ENCODE data around the gene TEAD3. TPM values are rescaled to one million over a fixed set of nuclear protein-coding genes. Genes with fewer than 3 reads are reported as not detected.

The TEAD3 gene
- total RNA-seq, 1 donor from 2014 or later, result 75.5 TPM

GRCh38 chr6:35468181-35468979 is 28.5 kb downstream of the TEAD3 start, which contains the start of gene RPL10A:
RPL10A (plus strand) TSS chr6:35468401; CDS start chr6:35468435, 34 bp downstream.
- DNase-seq (ENCODE audit: low read depth), result peak; percentile 82
- FAIRE-seq, result no peak
- peak within 1 kb of the TSS; percentile 95 for H2AFZ ChIP-seq (ENCODE audit: low read depth, low read length)
- Mint-ChIP-seq H3K36me3 (ENCODE audit: low read depth, unreplicated experiment) (peaks cover 29% of the 10 kb centered on the region), H3K9me3 (ENCODE audit: unreplicated experiment) (peaks cover 9% of the 10 kb centered on the region), H3K4me1 (ENCODE audit: low read depth, unreplicated experiment) (peaks cover 9% of the 10 kb centered on the region), H3K4me3 (ENCODE audit: unreplicated experiment) (peak within 1 kb of the TSS; percentile 100), H3K27me3 (ENCODE audit: low read depth, unreplicated experiment) (no peaks in the 10 kb centered on the region), H3K27ac (ENCODE audit: unreplicated experiment) (peak within 1 kb of the TSS; percentile 95)
- H3K9ac ChIP-seq (ENCODE audit: low read length), result peak within 1 kb of the TSS; percentile 94
- peak within 1 kb of the TSS; percentile 99 for H3K4me3 ChIP-seq (ENCODE audit: insufficient read depth, low read depth, low read length)
- H3K27me3 ChIP-seq (ENCODE audit: insufficient read depth, low read length), result no peaks in the 10 kb centered on the region
- H3K9me3 ChIP-seq (ENCODE audit: insufficient read depth, low read depth, low read length), result no peaks in the 10 kb centered on the region
- H3K4me1 ChIP-seq (ENCODE audit: insufficient read depth, low read length), result peaks cover 24% of the 10 kb centered on the region
- peak within 1 kb of the TSS; percentile 98 for H3K4me2 ChIP-seq (ENCODE audit: low read length)
- H4K20me1 ChIP-seq (ENCODE audit: insufficient read depth, low read length), result peaks cover 49% of the 10 kb centered on the region
- peak within 1 kb of the TSS; percentile 88 for H3K27ac ChIP-seq (ENCODE audit: low read depth, low read length)
- peaks cover 48% of the 10 kb centered on the region for H3K79me2 ChIP-seq (ENCODE audit: insufficient read depth, low read length)
- peaks cover 31% of the 10 kb centered on the region for H3K36me3 ChIP-seq (ENCODE audit: insufficient read depth, low read length)
- TF ChIP-seq EZH2 (IDR thresholded peaks at IDR 0.05; ENCODE audit: insufficient read depth, low read length) (no peak), CTCF (IDR thresholded peaks at IDR 0.05; ENCODE audit: insufficient read depth, low read depth, low read length) (peak; percentile 92)

GRCh38 chr6:35465646-35466045 is 31.2 kb downstream of the TEAD3 start:
- no peak overlapping the region for H3K9ac ChIP-seq (ENCODE audit: low read length)
- peaks cover 14% of the 10 kb centered on the region for H3K4me1 ChIP-seq (ENCODE audit: insufficient read depth, low read length)
- H3K4me2 ChIP-seq (ENCODE audit: low read length), result no peak overlapping the region
- Mint-ChIP-seq H3K9me3 (ENCODE audit: unreplicated experiment) (peaks cover 9% of the 10 kb centered on the region), H3K27ac (ENCODE audit: unreplicated experiment) (no peak overlapping the region), H3K4me1 (ENCODE audit: low read depth, unreplicated experiment) (peaks cover 5% of the 10 kb centered on the region), H3K27me3 (ENCODE audit: low read depth, unreplicated experiment) (no peaks in the 10 kb centered on the region), H3K36me3 (ENCODE audit: low read depth, unreplicated experiment) (peaks cover 20% of the 10 kb centered on the region), H3K4me3 (ENCODE audit: unreplicated experiment) (peak overlapping the region; percentile 10)
- FAIRE-seq (no peak), DNase-seq (ENCODE audit: low read depth) (no peak)
- H3K9me3 ChIP-seq (ENCODE audit: insufficient read depth, low read depth, low read length), result no peaks in the 10 kb centered on the region
- H3K27ac ChIP-seq (ENCODE audit: low read depth, low read length), result no peak overlapping the region
- H4K20me1 ChIP-seq (ENCODE audit: insufficient read depth, low read length), result peaks cover 22% of the 10 kb centered on the region
- H3K36me3 ChIP-seq (ENCODE audit: insufficient read depth, low read length), result peaks cover 11% of the 10 kb centered on the region
- no peak overlapping the region for H2AFZ ChIP-seq (ENCODE audit: low read depth, low read length)
- no peak overlapping the region for H3K4me3 ChIP-seq (ENCODE audit: insufficient read depth, low read depth, low read length)
- peaks cover 25% of the 10 kb centered on the region for H3K79me2 ChIP-seq (ENCODE audit: insufficient read depth, low read length)
- H3K27me3 ChIP-seq (ENCODE audit: insufficient read depth, low read length), result no peaks in the 10 kb centered on the region
- TF ChIP-seq CTCF (IDR thresholded peaks at IDR 0.05; ENCODE audit: insufficient read depth, low read depth, low read length) (no peak), EZH2 (IDR thresholded peaks at IDR 0.05; ENCODE audit: insufficient read depth, low read length) (no peak)

GRCh38 chr6:35463292-35463691 is 33.6 kb downstream of the TEAD3 start:
- peaks cover 2% of the 10 kb centered on the region for H3K79me2 ChIP-seq (ENCODE audit: insufficient read depth, low read length)
- no peak overlapping the region for H3K4me3 ChIP-seq (ENCODE audit: insufficient read depth, low read depth, low read length)
- DNase-seq (ENCODE audit: low read depth), result no peak
- Mint-ChIP-seq H3K9me3 (ENCODE audit: unreplicated experiment) (peaks cover 6% of the 10 kb centered on the region), H3K4me1 (ENCODE audit: low read depth, unreplicated experiment) (peaks cover 2% of the 10 kb centered on the region), H3K27ac (ENCODE audit: unreplicated experiment) (no peak overlapping the region), H3K27me3 (ENCODE audit: low read depth, unreplicated experiment) (no peaks in the 10 kb centered on the region), H3K4me3 (ENCODE audit: unreplicated experiment) (no peak overlapping the region), H3K36me3 (ENCODE audit: low read depth, unreplicated experiment) (peaks cover 10% of the 10 kb centered on the region)
- H4K20me1 ChIP-seq (ENCODE audit: insufficient read depth, low read length), result no peaks in the 10 kb centered on the region
- H3K27ac ChIP-seq (ENCODE audit: low read depth, low read length), result no peak overlapping the region
- H3K9ac ChIP-seq (ENCODE audit: low read length), result no peak overlapping the region
- no peak for TF ChIP-seq EZH2 (IDR thresholded peaks at IDR 0.05; ENCODE audit: insufficient read depth, low read length)
- no peak for TF ChIP-seq CTCF (IDR thresholded peaks at IDR 0.05; ENCODE audit: insufficient read depth, low read depth, low read length)
- H2AFZ ChIP-seq (ENCODE audit: low read depth, low read length), result no peak overlapping the region
- no peaks in the 10 kb centered on the region for H3K9me3 ChIP-seq (ENCODE audit: insufficient read depth, low read depth, low read length)
- H3K4me2 ChIP-seq (ENCODE audit: low read length), result no peak overlapping the region
- H3K27me3 ChIP-seq (ENCODE audit: insufficient read depth, low read length), result no peaks in the 10 kb centered on the region
- H3K36me3 ChIP-seq (ENCODE audit: insufficient read depth, low read length), result peaks cover 2% of the 10 kb centered on the region
- peaks cover 6% of the 10 kb centered on the region for H3K4me1 ChIP-seq (ENCODE audit: insufficient read depth, low read length)
- no peak for FAIRE-seq

All from astrocyte (in vitro differentiated cells and primary cell).